CD4-positive, alpha-beta T cell (primary cell): ENCODE results near the gene CMSS1. TPM values are rescaled to one million over a fixed set of nuclear protein-coding genes. Genes with fewer than 3 reads are reported as not detected.

ENCODE experiments used
- ATAC-seq: fragments of 200-7000 bp; cut with Tn5 transposase; one replicate; pipeline ENCODE4 v1.10.0; 2022; ENCODE audit warnings: mild to moderate bottlenecking; ENCODE audit not compliant: poor library complexity
- CTCF ChIA-PET: fragments of 350-600 bp; sonication (Branson Sonifier 250); formaldehyde crosslinking; loops from one replicate; lab custom pipeline; 2021; ENCODE audit warnings: antibody characterized with exemption, inconsistent platforms; lab: Charles Lee
- POLR2A ChIA-PET: fragments of 350-600 bp; sonication (Branson Sonifier 250); formaldehyde crosslinking; loops from one replicate; lab custom pipeline; 2021; ENCODE audit warnings: antibody characterized with exemption, inconsistent platforms; lab: Charles Lee
- DNase-seq, 14 experiments: peaks; one replicate each; pipeline ENCODE4 v3.0.0-alpha.2; 2013 to 2020; ENCODE audit warnings: mixed read lengths in 2 of 14
- H3K27ac ChIP-seq, 2 donors: one replicate each; pipeline versions ENCODE4 v1.5.1 to v1.7.0; 2013; ENCODE audit warnings: low read length in 2 of 2, low read depth in 1 of 2, mild to moderate bottlenecking in 1 of 2
- H3K27me3 ChIP-seq, 2 experiments: 1 replicate in 1 of 2; 2 replicates in 1 of 2; pipeline versions ENCODE4 v1.6.1 to v1.7.0; 2013; ENCODE audit warnings: low read length in 2 of 2, control low read depth in 1 of 2, mild to moderate bottlenecking in 1 of 2, moderate library complexity in 1 of 2; ENCODE audit not compliant: insufficient read depth in 2 of 2, control insufficient read depth in 1 of 2
- H3K36me3 ChIP-seq: one replicate; pipeline ENCODE4 v1.6.1; 2013; ENCODE audit warnings: low read length, control low read depth; ENCODE audit not compliant: insufficient read depth
- H3K4me1 ChIP-seq: one replicate; pipeline ENCODE4 v1.6.1; 2013; ENCODE audit warnings: low read length, control low read depth; ENCODE audit not compliant: insufficient read depth
- H3K4me3 ChIP-seq: one replicate; pipeline ENCODE4 v1.5.1; 2013; ENCODE audit warnings: mild to moderate bottlenecking, low read length, moderate library complexity
- H3K9me3 ChIP-seq, 2 experiments: 1 replicate in 1 of 2; 2 replicates in 1 of 2; pipeline versions ENCODE4 v1.6.1 to v1.7.0; 2013; ENCODE audit warnings: low read length in 2 of 2, mild to moderate bottlenecking in 2 of 2, control low read depth in 1 of 2, moderate library complexity in 1 of 2; ENCODE audit not compliant: control insufficient read depth in 1 of 2, insufficient read depth in 1 of 2
- H3K27ac Mint-ChIP-seq: one replicate; pipeline ENCODE4 v1.8.0; 2020; ENCODE audit warnings: mixed read lengths
- H3K27me3 Mint-ChIP-seq: one replicate; pipeline ENCODE4 v1.8.0; 2021; ENCODE audit warnings: mixed read lengths
- H3K36me3 Mint-ChIP-seq: one replicate; pipeline ENCODE4 v1.8.0; 2021; ENCODE audit warnings: low read depth, mixed read lengths
- H3K4me1 Mint-ChIP-seq: one replicate; pipeline ENCODE4 v1.8.0; 2021; ENCODE audit warnings: low read depth, mixed read lengths
- H3K4me3 Mint-ChIP-seq: one replicate; pipeline ENCODE4 v1.8.0; 2020; ENCODE audit warnings: mild to moderate bottlenecking, mixed read lengths
- H3K9me3 Mint-ChIP-seq: one replicate; pipeline ENCODE4 v1.8.0; 2020; ENCODE audit warnings: mixed read lengths
- CTCF ChIP-seq: fragments of 200-600 bp; IDR thresholded peaks from one replicate; pipeline ENCODE4 v1.8.0; 2022; ENCODE audit warnings: antibody characterized with exemption, mild to moderate bottlenecking
- intact Hi-C, 2 experiments: fragments of 100-400 bp; cut with DNase I in 1 of 2; cut with micrococcal nuclease in 1 of 2; formaldehyde crosslinking; loops; one replicate each; pipeline versions ENCODE4 v1.15.1 to v1.9.0; 2023 to 2025; cut with DNase I, micrococcal nuclease
- total RNA-seq, 174 experiments: library from RNA in 2 of 174; stranded (reverse) in 2 of 174; gene quantifications; one replicate each; pipeline ENCODE4 v1.2.3 and lab custom pipeline; 2021 to 2026

Gene CMSS1
- total RNA-seq, 2 experiments from 2014 or later = 12.2 TPM

- ATAC-seq = no peak
- TF ChIP-seq CTCF = no peak
- H3K4me3 ChIP-seq = no peak overlapping the region
- Mint-ChIP-seq H3K4me3 (no peak overlapping the region), H3K36me3 (no peaks in the 10 kb centered on the region), H3K9me3 (no peaks in the 10 kb centered on the region), H3K4me1 (no peaks in the 10 kb centered on the region), H3K27ac (no peak overlapping the region), H3K27me3 (no peaks in the 10 kb centered on the region)
- ChIA-PET CTCF (interaction anchor here (0.6 to 1.0 kb wide), 3 partner anchors 9 to 197 kb away, joined by 3 to 4 read pairs (median 4); no protein-coding TSS in a partner anchor), POLR2A (interaction anchor here (1.3 kb wide), 1 partner anchor 9 kb away, joined by 3 read pairs; no protein-coding TSS in a partner anchor)
- H3K27me3 ChIP-seq = no peaks in the 10 kb centered on the region
- intact Hi-C loops = no loop called here
- no peak overlapping the region for H3K27ac ChIP-seq
- H3K4me1 ChIP-seq = no peaks in the 10 kb centered on the region
- DNase-seq = no peak
- H3K9me3 ChIP-seq = no peaks in the 10 kb centered on the region
- no peaks in the 10 kb centered on the region for H3K36me3 ChIP-seq
Measured at GRCh38 chr3:100029052-100029451, 211.4 kb downstream of the CMSS1 start.

DNA sequence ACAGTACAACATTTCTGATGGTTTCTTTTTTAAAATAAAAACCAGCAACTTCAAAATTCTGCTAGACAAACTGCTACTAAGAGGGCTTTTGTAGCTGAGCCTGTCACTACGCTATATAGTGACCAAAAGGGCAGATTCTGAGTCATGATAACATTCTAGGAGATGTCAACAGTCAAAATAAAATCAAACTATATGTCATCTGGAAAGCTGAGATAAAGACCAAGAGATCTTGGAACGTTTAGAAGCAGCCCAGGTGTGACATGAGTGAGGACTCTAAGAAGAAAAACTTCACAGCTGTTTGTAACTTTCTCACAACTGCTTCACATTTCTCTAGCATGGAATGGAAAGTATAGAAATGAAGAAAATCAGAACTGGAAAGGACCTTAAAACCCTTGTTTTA lies 212.0 kb downstream of the CMSS1 start:
- ChIA-PET POLR2A (interaction anchor here (1.3 kb wide), 1 partner anchor 8 kb away, joined by 3 read pairs; no protein-coding TSS in a partner anchor), CTCF (interaction anchor here (0.6 to 1.0 kb wide), 2 partner anchors 13 to 197 kb away, joined by 3 to 4 read pairs; no protein-coding TSS in a partner anchor)
- ATAC-seq (no peak), DNase-seq (no peak)
- no peak for TF ChIP-seq CTCF
- Mint-ChIP-seq H3K9me3 (no peaks in the 10 kb centered on the region), H3K4me3 (no peak overlapping the region), H3K27me3 (no peaks in the 10 kb centered on the region), H3K4me1 (no peaks in the 10 kb centered on the region), H3K27ac (no peak overlapping the region), H3K36me3 (no peaks in the 10 kb centered on the region)
- Histone ChIP-seq H3K36me3 (no peaks in the 10 kb centered on the region), H3K9me3 (no peaks in the 10 kb centered on the region), H3K27ac (no peak overlapping the region), H3K4me3 (no peak overlapping the region), H3K27me3 (no peaks in the 10 kb centered on the region), H3K4me1 (no peaks in the 10 kb centered on the region)
- intact Hi-C loops = no loop called here

DNA sequence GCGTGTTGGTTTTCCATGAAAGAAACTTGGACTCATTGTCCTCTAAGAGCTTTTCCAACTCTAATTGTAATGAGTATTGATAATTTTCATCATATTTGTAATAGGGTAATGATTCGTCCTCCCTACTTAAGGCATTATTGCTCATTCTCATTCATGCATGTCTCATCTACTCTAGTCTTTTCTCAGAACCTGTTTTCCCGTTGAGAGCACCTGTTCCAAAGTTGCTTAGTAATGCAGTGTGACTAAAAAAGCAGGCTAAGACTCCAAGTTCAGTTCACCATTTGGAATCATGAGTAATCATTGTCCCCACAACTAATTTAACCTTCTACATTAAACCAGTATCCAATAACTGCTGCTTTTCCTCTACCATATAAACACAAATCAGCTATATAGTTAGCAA lies 212.7 kb downstream of the CMSS1 start:
- H3K27ac Mint-ChIP-seq = no peak overlapping the region
- H3K27me3 Mint-ChIP-seq = no peaks in the 10 kb centered on the region
- ChIA-PET CTCF (no interaction called here), POLR2A (no interaction called here)
- no peak for TF ChIP-seq CTCF
- H3K36me3 Mint-ChIP-seq = no peaks in the 10 kb centered on the region
- intact Hi-C loops = no loop called here
- no peak for DNase-seq
- H3K9me3 Mint-ChIP-seq = no peaks in the 10 kb centered on the region
- H3K4me1 ChIP-seq = no peaks in the 10 kb centered on the region
- H3K4me3 ChIP-seq = no peak overlapping the region
- no peak overlapping the region for H3K4me3 Mint-ChIP-seq
- no peaks in the 10 kb centered on the region for H3K4me1 Mint-ChIP-seq
- H3K27me3 ChIP-seq = no peaks in the 10 kb centered on the region
- no peaks in the 10 kb centered on the region for H3K36me3 ChIP-seq
- no peak for ATAC-seq
- no peak overlapping the region for H3K27ac ChIP-seq
- H3K9me3 ChIP-seq = no peaks in the 10 kb centered on the region
